Liver (tissue), 9 donors: ENCODE results near the gene IFT25. TPM values are rescaled to one million over a fixed set of nuclear protein-coding genes. Genes with fewer than 3 reads are reported as not detected.

Source experiments
- DNase-seq: peaks from one replicate; pipeline ENCODE4 v3.0.0-alpha.2; 2017; ENCODE audit warnings: low spot score
- H3K27ac ChIP-seq, 2 donors: one replicate each; pipeline ENCODE4 v1.7.0; 2013; ENCODE audit warnings: inconsistent platforms in 2 of 2, low read length in 2 of 2, control low read depth in 1 of 2, low read depth in 1 of 2, mild to moderate bottlenecking in 1 of 2
- H3K27me3 ChIP-seq, 4 donors: one replicate each; pipeline versions ENCODE4 v1.6.1 to v1.7.0; 2013; ENCODE audit warnings: low read length in 3 of 4, inconsistent platforms in 1 of 4, mild to moderate bottlenecking in 1 of 4, moderate library complexity in 1 of 4; ENCODE audit not compliant: control insufficient read depth in 4 of 4, insufficient read depth in 4 of 4
- H3K36me3 ChIP-seq, 4 donors: one replicate each; pipeline versions ENCODE4 v1.6.1 to v1.7.0; 2013; ENCODE audit warnings: low read length in 3 of 4, mild to moderate bottlenecking in 3 of 4, low read depth in 1 of 4, moderate library complexity in 1 of 4; ENCODE audit not compliant: control insufficient read depth in 4 of 4, insufficient read depth in 3 of 4
- H3K4me1 ChIP-seq, 4 donors: one replicate each; pipeline versions ENCODE4 v1.6.1 to v1.7.0; 2013; ENCODE audit warnings: low read length in 3 of 4, mild to moderate bottlenecking in 3 of 4, moderate library complexity in 1 of 4; ENCODE audit not compliant: control insufficient read depth in 4 of 4, insufficient read depth in 4 of 4
- H3K4me3 ChIP-seq, 3 donors: one replicate each; pipeline versions ENCODE4 v1.6.1 to v1.7.0; 2013; ENCODE audit warnings: low read length in 3 of 3, control low read depth in 1 of 3, low read depth in 1 of 3, mild to moderate bottlenecking in 1 of 3
- H3K9ac ChIP-seq, 2 donors: one replicate each; pipeline ENCODE4 v1.7.0; 2013; ENCODE audit warnings: low read length in 2 of 2, mild to moderate bottlenecking in 2 of 2, moderate library complexity in 2 of 2, control low read depth in 1 of 2, low read depth in 1 of 2
- H3K9me3 ChIP-seq, 4 donors: one replicate each; pipeline versions ENCODE4 v1.6.1 to v1.7.0; 2013; ENCODE audit warnings: low read length in 3 of 4; ENCODE audit not compliant: control insufficient read depth in 4 of 4
- ATF3 ChIP-seq: IDR thresholded peaks from 2 replicates; pipeline ENCODE4 v1.6.1; 2016; ENCODE audit warnings: antibody characterized with exemption
- CTCF ChIP-seq: fragments of 150-350 bp; IDR thresholded peaks from 2 replicates; pipeline ENCODE4 v1.5.1; 2017; ENCODE audit warnings: improper control_type of control experiment, low read depth, low read length; ENCODE audit not compliant: missing input control
- EGR1 ChIP-seq, 2 donors: IDR thresholded peaks; 2 replicates each; pipeline ENCODE4 v1.6.1; 2016 to 2018; ENCODE audit warnings: antibody characterized with exemption in 2 of 2, low read depth in 2 of 2
- FOXA1 ChIP-seq: IDR thresholded peaks from 2 replicates; pipeline ENCODE4 v1.6.1; 2016; ENCODE audit warnings: antibody characterized with exemption
- FOXA2 ChIP-seq: IDR thresholded peaks from 2 replicates; pipeline ENCODE4 v1.6.1; 2016; ENCODE audit warnings: antibody characterized with exemption
- GABPA ChIP-seq, 2 donors: IDR thresholded peaks in 1 of 2; conservative IDR thresholded peaks in 1 of 2; 2 replicates each; pipeline ENCODE4 v1.6.1; 2016; ENCODE audit warnings: antibody characterized with exemption in 2 of 2, mild to moderate bottlenecking in 1 of 2, moderate library complexity in 1 of 2
- HNF4A ChIP-seq, 2 donors: conservative IDR thresholded peaks; 2 replicates each; pipeline ENCODE4 v1.6.1; 2016; ENCODE audit warnings: antibody characterized with exemption in 2 of 2, mild to moderate bottlenecking in 2 of 2
- HNF4G ChIP-seq: IDR thresholded peaks from 2 replicates; pipeline ENCODE4 v1.6.1; 2016; ENCODE audit warnings: antibody characterized with exemption
- JUND ChIP-seq, 2 donors: IDR thresholded peaks; 2 replicates each; pipeline ENCODE4 v1.6.1; 2016; ENCODE audit warnings: antibody characterized with exemption in 2 of 2
- MAX ChIP-seq: IDR thresholded peaks from 2 replicates; pipeline ENCODE4 v1.6.1; 2016; ENCODE audit warnings: antibody characterized with exemption
- NR2F2 ChIP-seq: IDR thresholded peaks from 2 replicates; pipeline ENCODE4 v1.6.1; 2016; ENCODE audit warnings: antibody characterized with exemption
- RAD21 ChIP-seq, 2 donors: IDR thresholded peaks; 2 replicates each; pipeline ENCODE4 v1.6.1; 2016; ENCODE audit warnings: antibody characterized with exemption in 2 of 2, mild to moderate bottlenecking in 2 of 2
- REST ChIP-seq: IDR thresholded peaks from 2 replicates; pipeline ENCODE4 v1.6.1; 2016; ENCODE audit warnings: antibody characterized with exemption, mild to moderate bottlenecking
- RXRA ChIP-seq, 2 donors: IDR thresholded peaks; 2 replicates each; pipeline ENCODE4 v1.6.1; 2017 to 2018; ENCODE audit warnings: antibody characterized with exemption in 2 of 2, mild to moderate bottlenecking in 1 of 2
- SP1 ChIP-seq: IDR thresholded peaks from 2 replicates; pipeline ENCODE4 v1.6.1; 2018; ENCODE audit warnings: antibody characterized with exemption, mild to moderate bottlenecking
- TAF1 ChIP-seq: conservative IDR thresholded peaks from 2 replicates; pipeline ENCODE4 v1.6.1; 2016; ENCODE audit warnings: antibody characterized with exemption, mild to moderate bottlenecking
- YY1 ChIP-seq: IDR thresholded peaks from 2 replicates; pipeline ENCODE4 v1.6.1; 2016; ENCODE audit warnings: antibody characterized with exemption, mild to moderate bottlenecking
- ZBTB33 ChIP-seq: IDR thresholded peaks from 2 replicates; pipeline ENCODE4 v1.6.1; 2016; ENCODE audit warnings: antibody characterized with exemption
- WGBS: extraction: QIAGEN DNeasy Blood & Tissue Kit; methylation state at CpG from one replicate; pipeline ENCODE4 v1.1.7; 2013; 5-methylcytosine and 5-hydroxymethylcytosine counted together
- polyA plus RNA-seq, 2 donors: library from polyadenylated mRNA; stranded (reverse) in 1 of 2; unstranded in 1 of 2; fragments of 200-250 nt in 1 of 2; fragments of >200 nt in 1 of 2; fragmentation: Nextera tagmentation in 1 of 2; extraction: Ambion mirVana in 1 of 2; gene quantifications; one replicate each; pipeline versions ENCODE4 v1.2.1 to v1.2.3, GENCODE V29; 2013 to 2015
- total RNA-seq, 2 donors: library from RNA; depleted of rRNA; stranded (reverse); fragments of >200 nt; gene quantifications; one replicate each; pipeline ENCODE4 v1.2.3, GENCODE V29; 2014
- donor health status: healthy.
- donor health status: healthy.
- donor health status: healthy.
- donor health status: healthy.
- donor health status: healthy.

The IFT25 gene
- total and polyA plus RNA-seq, 4 donors: 8.6 to 37.4 (median 15.6) TPM

- 96% methylated on average over 4 of the region's 4 CpGs for WGBS
- no peak overlapping the region for H3K9ac ChIP-seq
- H3K27ac ChIP-seq: no peak overlapping the region
- DNase-seq: no peak
- H3K36me3 ChIP-seq: peaks cover 0 to 23% (median 5%) of the 10 kb centered on the region in 4 donors
- no peaks in the 10 kb centered on the region for H3K27me3 ChIP-seq
- no peaks in the 10 kb centered on the region for H3K9me3 ChIP-seq
- no peak for TF ChIP-seq REST
- TF ChIP-seq ZBTB33: no peak
- no peak for TF ChIP-seq FOXA1
- no peak for TF ChIP-seq RXRA (IDR thresholded peaks at IDR 0.05)
- no peak for TF ChIP-seq HNF4A (conservative IDR thresholded peaks at IDR 0.05)
- TF ChIP-seq FOXA2: no peak
- TF ChIP-seq NR2F2: no peak
- TF ChIP-seq HNF4G: no peak
- no peak for TF ChIP-seq RAD21 (IDR thresholded peaks at IDR 0.05)
- no peak for TF ChIP-seq YY1
- TF ChIP-seq MAX: no peak
- TF ChIP-seq EGR1 (IDR thresholded peaks at IDR 0.05; ENCODE audit: low read depth in 2 of 2): no peak
- no peak for TF ChIP-seq SP1
- no peak for TF ChIP-seq ATF3
- no peak for TF ChIP-seq GABPA (IDR thresholded peaks at IDR 0.05 in 1 of 2, conservative IDR thresholded peaks at IDR 0.05 in 1 of 2)
- no peak for TF ChIP-seq CTCF
- TF ChIP-seq JUND (IDR thresholded peaks at IDR 0.05): no peak
- no peak for TF ChIP-seq TAF1
- H3K4me1 ChIP-seq: no peaks in the 10 kb centered on the region
- H3K4me3 ChIP-seq: no peak overlapping the region
Observed at GRCh38 chr1:53911442-53911841, 34.1 kb downstream of the IFT25 start.
